ENCODE results near the gene GLRX5.

Gene GLRX5

DNA sequence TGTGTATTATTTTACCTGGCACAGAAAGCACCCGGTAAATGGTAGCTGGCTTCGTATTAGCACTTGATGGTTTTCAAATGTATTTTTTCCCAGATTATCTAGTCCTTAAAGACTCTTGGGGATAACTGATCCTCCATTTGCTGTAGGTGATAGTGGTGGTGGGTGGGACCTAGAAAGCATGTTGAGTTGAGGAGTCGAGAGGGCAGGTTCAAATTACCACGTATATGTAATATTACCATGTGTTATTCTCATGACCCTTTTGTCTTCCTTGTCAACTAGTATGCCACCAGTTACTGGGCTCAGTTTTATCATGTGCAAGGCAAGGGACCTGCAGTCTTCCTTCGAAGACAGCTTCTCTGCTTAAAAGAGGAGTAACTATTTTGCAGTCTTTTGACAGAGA is 1.8 kb downstream of the GLRX5 start:
- DNase-seq: no peak

- DNase-seq: no peak
Measured at GRCh38 chr14:95537298-95538089, 2.6 kb downstream of the GLRX5 start.

DNA sequence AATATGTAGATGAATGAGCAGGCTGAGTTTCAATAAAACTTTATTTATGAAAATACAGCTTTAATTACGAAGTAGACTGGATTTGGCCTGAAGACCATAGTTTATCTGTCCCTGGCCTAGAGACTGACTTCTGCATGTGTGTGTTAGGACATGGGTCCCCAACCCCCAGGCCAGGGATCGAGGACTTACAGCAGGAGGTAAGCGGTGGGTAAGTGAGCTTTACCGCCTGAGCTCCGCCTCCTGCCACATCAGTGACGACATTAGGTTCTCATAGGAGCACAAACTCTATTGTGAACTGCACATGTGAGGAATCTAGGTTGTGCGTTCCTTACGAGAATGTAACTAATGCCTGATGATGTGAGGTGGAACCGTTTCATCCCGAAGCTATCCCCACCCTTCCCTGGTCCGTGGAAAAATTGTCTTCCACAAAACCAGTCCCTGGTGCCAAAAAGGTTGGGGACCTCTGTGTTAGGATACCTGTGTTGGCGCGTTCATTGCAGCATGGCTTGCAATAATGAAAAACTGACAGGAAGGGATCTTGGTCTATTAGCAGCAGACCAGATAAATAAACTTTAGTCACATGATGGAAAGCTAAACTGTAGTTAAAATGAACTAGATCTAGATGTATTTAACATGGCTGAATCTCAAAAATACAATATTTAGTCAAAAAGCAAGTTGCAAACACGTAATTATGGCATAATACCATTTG is 4.1 kb downstream of the GLRX5 start:
- no peak for DNase-seq

- DNase-seq: no peak
Measured at GRCh38 chr14:95540236-95540855, 5.5 kb downstream of the GLRX5 start.

DNA sequence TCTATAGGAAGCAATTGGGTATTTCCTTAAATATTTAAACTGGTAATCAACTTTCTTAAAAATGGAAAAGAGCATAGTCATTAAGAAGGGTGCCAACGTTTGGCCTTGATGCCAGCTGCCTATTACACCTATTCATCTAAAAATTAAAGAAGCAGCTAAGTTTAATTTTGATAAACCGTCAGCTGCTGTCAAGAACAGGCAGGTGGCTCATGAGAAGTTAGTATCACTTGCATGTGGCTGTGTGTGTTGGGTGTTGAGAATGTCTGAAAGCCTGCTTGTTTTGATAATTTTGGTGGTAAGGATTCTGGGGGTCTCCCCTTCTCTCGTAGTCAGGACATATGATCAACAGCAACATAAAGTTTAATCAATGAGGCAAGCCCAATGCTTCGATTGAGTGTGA is 6.5 kb downstream of the GLRX5 start:
- DNase-seq: no peak

DNA sequence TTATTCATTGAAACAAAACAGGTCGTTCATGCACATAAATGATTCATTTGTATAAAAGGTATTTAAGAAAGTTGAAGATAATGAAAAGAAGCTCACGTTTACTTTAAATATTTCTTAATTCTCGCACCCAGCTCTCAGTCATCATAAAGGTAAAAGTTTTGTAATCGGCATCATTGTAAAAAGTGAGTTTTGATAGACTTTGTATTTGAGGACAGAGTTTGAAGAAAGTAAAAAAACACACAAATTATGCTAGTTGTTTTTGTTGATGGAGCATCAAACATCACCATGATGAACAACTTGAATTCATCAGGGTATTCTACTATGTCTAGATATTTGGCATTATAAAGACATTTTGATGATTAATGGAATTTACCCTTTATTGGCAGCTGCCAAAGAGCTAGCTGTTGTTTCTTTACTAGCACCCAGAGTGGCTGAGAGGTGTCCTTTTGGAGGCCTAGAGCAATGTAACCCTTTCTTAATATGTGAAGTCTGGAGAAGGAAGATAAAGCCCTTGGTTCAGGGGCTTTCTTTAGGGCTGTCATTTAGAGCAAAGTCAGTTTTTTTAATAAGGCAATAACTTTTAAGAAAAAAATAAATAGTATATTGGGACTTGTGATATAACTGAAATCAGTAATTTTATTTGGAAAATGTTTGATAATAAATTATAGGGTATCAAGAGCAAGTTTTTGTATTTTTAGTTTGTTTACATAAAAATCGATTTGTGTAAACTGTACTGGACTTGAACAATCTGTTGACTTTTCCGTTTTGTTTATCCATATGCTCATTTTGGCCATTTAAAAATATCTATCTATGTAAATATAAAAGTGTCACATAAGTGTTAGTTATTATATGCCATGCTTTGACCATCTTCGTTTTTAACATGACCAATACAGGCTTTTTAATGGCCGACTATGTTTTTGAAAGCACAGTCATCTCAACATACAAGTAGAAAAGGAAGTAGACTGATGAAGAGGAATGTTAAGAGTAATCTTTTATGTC is 7.4 kb downstream of the GLRX5 start:
- no peak for DNase-seq

DNA sequence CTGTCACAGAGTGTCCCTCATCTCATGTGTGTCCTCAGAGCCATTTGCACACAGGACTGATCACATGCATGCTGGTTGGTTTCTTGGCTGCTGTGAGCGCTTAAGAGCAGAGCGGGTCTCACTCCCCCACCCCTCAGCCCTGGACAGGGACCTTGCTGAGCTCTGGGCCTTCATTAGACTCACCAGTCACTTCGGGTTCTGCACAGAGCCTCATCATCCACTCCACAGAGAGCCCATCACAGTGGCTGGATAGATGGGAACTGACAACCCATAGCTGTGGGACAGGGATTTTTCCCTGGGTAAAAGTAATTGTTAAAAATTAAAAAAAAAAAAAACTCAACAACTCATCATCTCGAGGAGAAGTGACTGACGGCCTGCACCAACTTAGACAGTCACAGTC is 8.2 kb downstream of the GLRX5 start:
- DNase-seq: no peak

- no peak for DNase-seq
Measured at GRCh38 chr14:95544588-95544987, 9.7 kb downstream of the GLRX5 start.

DNA sequence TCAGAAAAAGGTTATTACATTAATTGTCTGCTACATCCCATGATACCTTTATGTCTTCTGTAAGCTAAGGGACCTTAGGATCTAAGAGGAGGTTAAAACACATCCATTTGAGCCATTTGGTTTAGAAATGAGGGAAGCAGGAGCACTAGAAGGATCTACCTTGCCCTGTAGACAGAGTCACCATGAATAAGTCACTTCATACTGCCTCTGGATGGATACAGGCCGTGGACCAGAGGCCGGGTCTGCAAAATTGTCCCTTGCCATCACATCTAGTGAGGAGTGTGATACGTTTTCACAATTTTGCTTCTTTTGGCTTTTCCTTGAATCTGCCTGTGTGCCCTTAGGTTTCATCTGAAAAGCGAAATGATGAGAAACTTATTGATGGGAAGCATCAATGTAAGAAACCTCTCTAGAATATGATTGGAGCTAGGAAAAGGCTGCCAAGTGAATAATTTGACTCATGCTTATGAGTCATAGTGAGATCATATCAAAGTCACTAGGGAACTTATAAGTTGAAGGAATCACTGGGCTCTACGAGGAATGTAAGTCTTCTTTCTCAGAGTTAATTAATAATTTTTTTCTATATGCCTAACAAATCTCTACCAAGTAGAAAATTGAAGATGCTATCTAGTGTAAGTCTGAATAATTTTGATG is 10.8 kb downstream of the GLRX5 start:
- DNase-seq: no peak

- no peak for DNase-seq
Measured at GRCh38 chr14:95547272-95547625, 12.4 kb downstream of the GLRX5 start.

- DNase-seq: no peak
Measured at GRCh38 chr14:95547626-95548327, 12.9 kb downstream of the GLRX5 start.

DNA sequence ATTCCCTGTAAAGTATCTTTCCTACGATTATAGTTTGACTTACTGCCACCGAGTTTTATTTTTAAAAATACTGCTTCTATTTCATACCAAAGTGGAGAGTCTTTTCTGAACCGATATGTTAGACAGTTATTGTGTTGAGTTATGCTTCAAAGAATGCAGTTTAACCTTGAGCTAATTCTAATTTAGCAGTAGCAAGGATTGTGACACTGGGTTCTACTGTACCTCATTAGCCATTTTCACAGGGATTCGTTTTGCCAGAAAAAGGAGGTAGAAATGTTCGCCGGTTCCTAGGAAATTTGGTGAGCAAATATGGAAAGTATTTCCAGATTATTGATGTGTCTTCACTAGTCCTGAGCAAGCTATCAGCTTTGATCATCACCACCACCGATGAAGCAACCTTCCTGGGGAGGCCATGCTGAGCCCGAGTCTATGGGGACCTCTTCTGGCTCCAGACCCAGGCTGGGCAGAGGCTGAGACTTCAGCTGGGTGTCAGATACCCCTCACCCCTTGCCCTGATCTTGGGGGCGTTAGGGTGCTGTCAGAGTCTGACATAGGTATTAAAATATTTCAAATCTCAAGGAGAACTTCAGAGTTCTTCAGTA is 13.6 kb downstream of the GLRX5 start:
- no peak for DNase-seq

DNA sequence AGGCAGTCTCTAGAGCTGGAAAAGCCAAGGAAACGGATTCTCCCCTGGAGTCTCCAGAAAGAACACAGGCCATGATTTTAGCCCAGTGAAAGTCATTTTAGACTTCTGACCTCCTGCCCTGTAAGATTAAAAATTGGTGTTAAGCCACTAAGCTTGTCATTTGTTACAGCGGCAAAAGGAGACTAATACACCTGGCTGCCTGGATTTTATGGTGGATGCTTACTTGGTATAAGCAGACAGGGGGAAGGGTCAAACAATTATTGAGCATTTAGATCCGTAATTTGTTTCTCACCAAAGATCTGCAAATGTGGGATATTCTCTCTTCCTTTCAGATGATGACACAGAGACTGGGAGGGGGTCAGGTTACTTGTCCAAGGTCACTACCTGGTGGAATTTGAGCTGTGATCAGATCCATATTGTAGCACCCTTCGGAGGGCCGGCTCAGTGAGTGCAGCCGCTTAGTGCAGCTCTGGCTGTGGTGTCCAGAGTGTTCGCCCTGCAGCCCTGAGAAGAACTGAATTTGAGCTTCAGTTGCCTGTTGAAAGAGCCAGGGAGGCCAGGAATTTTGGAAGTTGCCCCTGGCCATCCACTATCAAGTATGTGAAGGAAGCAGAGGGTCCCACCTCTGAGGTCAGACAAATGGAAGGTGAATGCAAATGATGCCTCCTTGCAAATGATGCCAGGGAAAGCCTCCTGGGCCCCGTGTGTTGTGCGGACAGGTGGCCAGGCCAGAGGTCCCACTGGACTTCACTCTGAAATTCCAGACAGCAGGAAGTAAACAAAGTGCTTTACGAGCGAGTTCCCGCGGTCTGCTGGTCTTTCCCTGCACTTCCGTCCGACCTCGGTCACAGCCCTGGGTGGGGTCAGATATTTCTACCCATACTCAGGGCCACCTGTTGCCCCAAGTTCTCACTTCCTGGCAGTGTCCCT is 15.1 kb downstream of the GLRX5 start:
- no peak for DNase-seq

DNA sequence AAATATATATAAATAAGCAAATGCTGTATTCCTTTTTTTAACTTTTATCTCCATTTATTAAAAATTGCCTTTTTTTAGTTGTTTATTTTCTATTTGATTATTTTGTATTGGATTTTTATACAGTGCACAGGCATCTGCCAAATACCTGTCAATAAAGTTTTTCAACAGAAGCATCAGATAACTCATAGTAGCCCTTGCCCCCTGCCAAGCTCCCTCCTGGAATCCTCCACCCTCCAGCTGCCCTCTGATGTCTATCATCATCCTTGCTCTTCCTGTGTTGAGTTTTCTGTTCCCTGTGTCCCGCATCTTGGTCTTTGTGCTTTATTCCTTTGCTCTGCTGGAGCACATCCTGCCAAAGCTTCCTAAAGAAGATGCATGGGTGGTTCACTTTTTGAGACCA is 16.6 kb downstream of the GLRX5 start:
- DNase-seq: no peak

GRCh38 chr14:95553141-95553540 is 18.3 kb downstream of the GLRX5 start:
- DNase-seq: no peak

DNA sequence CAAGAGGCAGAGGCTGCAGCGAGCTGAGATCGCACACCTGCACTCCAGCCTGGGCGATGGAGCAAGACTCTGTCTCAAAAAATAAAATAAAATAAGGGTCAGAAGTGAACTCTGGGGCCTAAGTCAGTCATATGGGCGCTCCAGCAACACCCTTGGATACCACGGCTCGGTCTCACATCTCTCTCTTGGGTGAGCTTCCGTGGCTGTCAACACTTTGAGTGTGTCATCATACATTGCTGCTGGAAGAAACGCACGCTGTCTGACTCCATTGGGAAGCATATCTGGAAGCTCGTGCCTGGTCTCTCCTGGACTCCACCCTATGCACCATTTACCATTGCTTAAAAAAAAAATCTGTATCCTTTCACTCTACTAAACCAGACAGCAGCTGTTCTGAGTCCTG is 20.2 kb downstream of the GLRX5 start:
- no peak for DNase-seq

DNA sequence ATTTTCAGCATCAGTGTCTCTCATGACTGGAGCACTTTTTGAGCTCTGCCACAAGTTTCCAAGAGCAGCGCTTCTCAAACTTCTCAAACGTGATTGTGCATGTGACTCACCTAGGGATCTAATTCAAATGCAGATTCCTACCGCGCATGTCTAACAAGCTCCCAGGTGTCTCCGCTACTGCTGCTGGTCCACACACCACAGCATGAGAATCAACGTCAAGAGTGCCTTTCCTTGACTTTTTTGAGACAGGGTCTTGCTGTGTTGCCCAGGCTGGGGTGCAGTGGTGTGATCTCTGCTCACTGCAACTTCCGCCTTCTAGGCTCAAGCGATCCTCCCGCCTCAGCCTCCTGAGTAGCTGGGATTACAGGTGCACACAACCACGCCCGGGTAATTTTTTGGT is 22.4 kb downstream of the GLRX5 start:
- DNase-seq: no peak

- DNase-seq: no peak
Measured at GRCh38 chr14:95557832-95558231, 23.0 kb downstream of the GLRX5 start.

DNA sequence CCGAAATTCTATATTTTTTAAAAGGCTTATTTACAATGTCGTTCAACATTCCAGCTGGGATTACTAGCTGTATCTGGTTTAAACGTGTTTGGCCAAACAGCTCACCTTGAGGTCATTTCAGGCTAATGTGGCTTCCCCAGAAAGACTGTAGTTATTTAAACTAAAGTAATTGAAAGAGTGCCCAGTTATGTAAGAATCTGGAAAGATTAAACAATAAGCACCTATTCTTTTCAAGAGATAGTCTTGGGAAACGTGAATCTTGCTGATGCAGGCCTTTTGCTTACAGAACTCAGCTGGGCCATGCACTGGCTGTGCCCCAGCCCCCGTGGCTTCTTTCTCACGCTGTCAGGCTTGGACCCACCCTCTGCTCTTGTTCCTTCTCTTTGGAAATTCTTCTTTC is 24.4 kb downstream of the GLRX5 start:
- DNase-seq: no peak

GRCh38 chr14:95561001-95561412 is 26.2 kb downstream of the GLRX5 start:
- DNase-seq: peak; percentile 80
